Peyer's patch (tissue), 4 donors: ENCODE data around the gene ALDH2. TPM values are rescaled to one million over a fixed set of nuclear protein-coding genes. Genes with fewer than 3 reads are reported as not detected.
"Not testable (repeated sequence)": the region's sequence is repeated elsewhere in the genome, so short reads cannot be mapped to it uniquely, and the experiment has no call there.

Source experiments
- DNase-seq, 3 donors: peaks; one replicate each; pipeline ENCODE4 v3.0.0-alpha.2; 2017 to 2019
- H3K27ac ChIP-seq, 4 donors: fragments of 200-600 bp; sonication (generic); one replicate each; pipeline ENCODE4 v1.5.1; 2016 to 2019
- H3K27me3 ChIP-seq, 2 donors: fragments of 200-600 bp; sonication (generic); one replicate each; pipeline ENCODE4 v1.5.1; 2019
- H3K36me3 ChIP-seq, 3 donors: fragments of 200-600 bp; sonication (generic); one replicate each; pipeline ENCODE4 v1.5.1; 2016 to 2019
- H3K4me1 ChIP-seq, 4 donors: fragments of 200-600 bp; sonication (generic); one replicate each; pipeline ENCODE4 v1.5.1; 2016 to 2019
- H3K4me3 ChIP-seq, 4 donors: fragments of 200-600 bp; sonication (generic); 1 replicate in 3 of 4; 2 replicates in 1 of 4; pipeline ENCODE4 v1.5.1; 2016 to 2019; ENCODE audit warnings: mild to moderate bottlenecking in 1 of 4
- H3K9me3 ChIP-seq, 4 donors: fragments of 200-600 bp; sonication (generic); one replicate each; pipeline ENCODE4 v1.5.1; 2016 to 2019; ENCODE audit warnings: mild to moderate bottlenecking in 1 of 4
- CTCF ChIP-seq, 6 experiments: fragments of 450-650 bp in 4 of 6; fragments of 200-600 bp in 2 of 6; sonication (generic) in 1 of 6; IDR thresholded peaks; one replicate each; pipeline ENCODE4 v1.5.1; 2017 to 2019; ENCODE audit warnings: antibody characterized with exemption in 6 of 6, mild to moderate bottlenecking in 3 of 6, moderate library complexity in 1 of 6
- POLR2A ChIP-seq, 2 donors: fragments of 450-650 bp; IDR thresholded peaks; one replicate each; pipeline ENCODE4 v1.5.1; 2017; ENCODE audit warnings: antibody characterized with exemption in 2 of 2, mild to moderate bottlenecking in 2 of 2, moderate library complexity in 2 of 2
- total RNA-seq, 4 donors: library from RNA; depleted of rRNA; stranded (reverse); fragments of >200 nt; gene quantifications; one replicate each; pipeline ENCODE4 v1.1.0, GENCODE V29; 2016

The ALDH2 gene
- total RNA-seq, 4 donors from 2014 or later, result 118 to 215 (median 177) TPM

DNA sequence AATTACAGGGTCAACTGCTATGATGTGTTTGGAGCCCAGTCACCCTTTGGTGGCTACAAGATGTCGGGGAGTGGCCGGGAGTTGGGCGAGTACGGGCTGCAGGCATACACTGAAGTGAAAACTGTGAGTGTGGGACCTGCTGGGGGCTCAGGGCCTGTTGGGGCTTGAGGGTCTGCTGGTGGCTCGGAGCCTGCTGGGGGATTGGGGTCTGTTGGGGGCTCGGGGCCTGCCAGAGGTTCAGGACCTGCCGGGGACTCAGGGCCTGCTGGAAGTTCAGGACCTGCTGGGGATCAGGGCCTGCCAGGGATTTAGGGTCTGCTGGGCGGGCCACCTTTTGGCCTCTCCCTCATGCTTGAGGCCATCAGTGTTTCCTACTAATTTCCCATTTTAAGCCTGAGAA is 37.1 kb downstream of the ALDH2 start:
- no peaks in the 10 kb centered on the region for H3K9me3 ChIP-seq
- H3K4me1 ChIP-seq, result peaks cover 0 to 9% (median 0%) of the 10 kb centered on the region in 4 donors
- H3K36me3 ChIP-seq, result peaks cover 0 to 97% (median 0%) of the 10 kb centered on the region in 3 donors
- TF ChIP-seq POLR2A (IDR thresholded peaks at IDR 0.05) (no peak), CTCF (IDR thresholded peaks at IDR 0.05) (no peak)
- H3K4me3 ChIP-seq, result no peak overlapping the region
- no peak for DNase-seq
- no peak overlapping the region for H3K27ac ChIP-seq
- H3K27me3 ChIP-seq, result no peaks in the 10 kb centered on the region

DNA sequence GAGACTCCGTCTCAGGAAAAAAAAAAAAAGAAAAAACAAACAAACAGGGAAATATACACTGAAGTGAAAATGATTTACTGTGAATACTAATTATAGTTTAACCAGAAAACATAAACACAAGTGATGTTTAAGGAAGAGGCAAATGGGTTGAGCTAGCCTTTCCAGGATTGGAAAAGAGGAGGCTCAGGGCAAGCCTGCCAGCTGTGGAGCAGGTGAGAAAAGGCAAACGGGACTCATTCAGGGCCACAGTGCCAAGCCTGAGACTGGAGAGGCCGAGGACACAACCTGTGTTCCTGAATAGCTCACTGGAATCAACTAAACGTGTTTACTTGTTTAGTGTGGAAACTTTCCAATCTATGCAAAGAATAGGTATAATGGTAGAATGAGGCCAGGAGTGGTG is 39.6 kb downstream of the ALDH2 start:
- DNase-seq, result no peak
- Histone ChIP-seq H3K4me1 (peaks cover 0 to 9% (median 0%) of the 10 kb centered on the region in 4 donors), H3K9me3 (no peaks in the 10 kb centered on the region), H3K27me3 (no peaks in the 10 kb centered on the region), H3K4me3 (no peak overlapping the region), H3K36me3 (peaks cover 0 to 97% (median 0%) of the 10 kb centered on the region in 3 donors), H3K27ac (peak overlapping the region in 3 of 4 donors; percentile 19 to 73 (median 58))
- TF ChIP-seq POLR2A (IDR thresholded peaks at IDR 0.05) (no peak), CTCF (IDR thresholded peaks at IDR 0.05) (no peak)

- peak overlapping the region in 2 of 4 donors; percentile 61 to 73 for H3K27ac ChIP-seq
- DNase-seq, result peak in 2 of 3 donors; percentile 78 to 82
These were observed 40.5 kb downstream of the ALDH2 start for GRCh38 chr12:111807232-111807631.

GRCh38 chr12:111812881-111813741 is 46.4 kb downstream of the ALDH2 start:
- TF ChIP-seq CTCF (IDR thresholded peaks at IDR 0.05) (peak; percentile 60 to 90 (median 85)), POLR2A (IDR thresholded peaks at IDR 0.05) (no peak)
- no peak overlapping the region for H3K4me3 ChIP-seq
- no peaks in the 10 kb centered on the region for H3K4me1 ChIP-seq
- H3K36me3 ChIP-seq, result peaks cover 0 to 45% (median 0%) of the 10 kb centered on the region in 3 donors
- no peaks in the 10 kb centered on the region for H3K27me3 ChIP-seq
- no peaks in the 10 kb centered on the region for H3K9me3 ChIP-seq
- H3K27ac ChIP-seq, result no peak overlapping the region
- peak; percentile 69 to 90 (median 73) for DNase-seq

More at GRCh38 chr12:111807232-111807631, 40.5 kb downstream of the ALDH2 start:
- no peak overlapping the region for H3K4me3 ChIP-seq
- TF ChIP-seq POLR2A (IDR thresholded peaks at IDR 0.05), result no peak
- peaks cover 0 to 97% (median 0%) of the 10 kb centered on the region in 3 donors for H3K36me3 ChIP-seq
- peaks cover 0 to 9% (median 0%) of the 10 kb centered on the region in 4 donors for H3K4me1 ChIP-seq
- H3K27me3 ChIP-seq, result no peaks in the 10 kb centered on the region
- H3K9me3 ChIP-seq, result no peaks in the 10 kb centered on the region

GRCh38 chr12:111816065-111816615 is 49.4 kb downstream of the ALDH2 start:
- peaks cover 0 to 17% (median 0%) of the 10 kb centered on the region in 4 donors for H3K4me1 ChIP-seq
- no peak for DNase-seq
- H3K27me3 ChIP-seq, result no peaks in the 10 kb centered on the region
- TF ChIP-seq CTCF (IDR thresholded peaks at IDR 0.05) (no peak), POLR2A (IDR thresholded peaks at IDR 0.05) (no peak)
- H3K36me3 ChIP-seq, result peaks cover 0 to 15% (median 0%) of the 10 kb centered on the region in 3 donors
- no peaks in the 10 kb centered on the region for H3K9me3 ChIP-seq
- H3K4me3 ChIP-seq, result no peak overlapping the region
- H3K27ac ChIP-seq, result no peak overlapping the region

GRCh38 chr12:111816898-111817297 is 50.2 kb downstream of the ALDH2 start:
- not testable (repeated sequence) for H3K36me3 ChIP-seq, H3K27me3 ChIP-seq, H3K27ac ChIP-seq, H3K9me3 ChIP-seq, H3K4me3 ChIP-seq, DNase-seq
- peaks cover 0 to 17% (median 0%) of the 10 kb centered on the region in 4 donors for H3K4me1 ChIP-seq
